NCI-H82 treated with DMSO at 0.1 percent for 48 hours (cell line): ENCODE data around the gene MIPEP.
A peak's percentile ranks its signal among the peaks of the same experiment; 100 is the strongest.

Experiments used
- DNase-seq: peaks from one replicate; lab custom pipeline; 2025; ENCODE audit not compliant: unreplicated experiment; lab: John Stamatoyannopoulos, UW

The MIPEP gene

GRCh38 chr13:23811366-23812062 is 77.7 kb downstream of the MIPEP start:
- DNase-seq, result no peak

- no peak for DNase-seq
Measured at GRCh38 chr13:23810685-23811240, 78.4 kb downstream of the MIPEP start.

GRCh38 chr13:23808803-23809202 is 80.4 kb downstream of the MIPEP start:
- no peak for DNase-seq

DNA sequence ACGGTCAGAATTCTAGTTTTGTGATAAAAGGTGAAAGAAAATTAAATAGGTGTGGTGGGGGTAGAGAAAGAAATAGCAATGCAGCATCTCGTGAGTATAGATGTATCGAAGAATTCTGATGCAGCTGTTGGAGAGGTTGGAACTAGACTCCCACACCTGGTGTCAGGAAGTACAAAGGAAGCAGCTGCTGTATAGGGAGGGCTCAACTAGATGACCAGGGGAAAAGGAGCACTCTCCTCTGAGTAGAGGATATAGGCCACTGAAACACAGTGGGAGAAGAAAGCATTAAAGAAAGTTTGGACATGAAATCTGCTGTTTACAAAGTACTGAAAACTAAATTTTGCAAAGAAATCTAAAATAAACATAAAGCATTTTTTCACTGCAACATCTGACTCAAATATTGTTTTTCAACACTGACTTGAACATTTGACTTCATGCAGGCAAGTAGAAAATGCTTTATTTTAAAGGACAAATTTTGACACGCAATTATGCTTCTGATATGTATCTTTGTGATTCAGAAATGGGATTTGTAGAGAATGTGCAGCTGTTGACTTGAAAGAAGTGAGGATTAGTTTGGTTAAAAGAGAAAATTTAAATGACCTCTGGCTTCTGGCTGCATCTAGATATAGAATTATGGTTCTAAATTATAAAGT is 82.2 kb downstream of the MIPEP start:
- no peak for DNase-seq

DNA sequence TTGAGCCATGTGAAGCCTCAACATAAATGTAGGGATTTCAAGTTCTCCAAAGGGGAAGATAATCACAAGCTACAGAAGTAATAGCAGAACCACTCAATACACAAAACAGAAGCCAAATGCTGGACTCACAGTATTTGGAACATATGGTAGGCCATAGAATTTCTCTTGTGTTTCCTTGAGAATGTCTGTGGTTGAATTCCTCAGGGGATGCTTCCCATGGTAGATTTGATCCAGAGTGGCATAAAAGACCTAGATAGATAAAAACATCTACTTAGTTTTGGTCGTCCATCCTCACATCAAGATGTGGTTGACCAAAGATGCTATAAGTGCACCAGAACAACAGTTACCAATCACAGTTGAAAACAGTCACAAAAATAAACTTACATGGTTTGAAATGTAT is 83.4 kb downstream of the MIPEP start:
- no peak for DNase-seq

DNA sequence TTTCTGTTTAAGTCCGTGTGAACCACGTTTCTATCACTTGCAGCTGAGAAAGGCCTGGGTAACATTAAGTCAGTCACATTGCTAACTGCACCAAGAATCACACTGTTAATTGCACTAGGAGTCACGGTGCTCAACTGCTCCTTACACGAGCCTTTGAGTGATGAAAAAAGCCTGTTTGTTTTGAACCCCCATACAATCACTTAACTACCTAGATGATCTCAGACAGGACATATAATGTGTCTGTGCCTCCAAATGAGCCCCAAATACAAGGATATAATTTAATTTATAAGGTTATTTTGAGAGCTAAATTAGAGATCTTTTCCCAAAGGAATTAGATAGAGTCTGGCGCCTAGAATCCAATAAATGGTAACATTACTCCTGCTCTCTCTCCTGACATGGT is 84.1 kb downstream of the MIPEP start:
- DNase-seq, result peak; percentile 53

GRCh38 chr13:23804166-23804565 is 85.0 kb downstream of the MIPEP start:
- DNase-seq, result no peak

DNA sequence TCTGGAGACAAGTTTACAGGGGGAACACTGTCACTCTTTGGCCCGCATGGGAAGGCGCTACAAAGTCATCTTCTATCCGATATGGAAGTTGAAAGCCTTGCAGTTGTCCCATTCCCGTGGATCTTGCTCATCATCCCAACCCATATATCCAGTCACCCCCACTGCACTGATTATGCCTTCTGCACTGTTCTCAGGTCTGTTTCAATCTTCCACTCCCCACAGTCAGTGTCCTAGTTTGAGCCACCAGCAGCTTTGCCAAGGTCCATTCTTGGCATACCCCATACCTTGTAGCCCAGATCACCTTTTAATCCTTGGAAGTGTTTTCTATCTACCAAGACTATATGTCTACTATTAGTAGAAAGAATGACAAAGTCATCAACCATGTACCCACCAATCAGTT is 88.1 kb downstream of the MIPEP start:
- DNase-seq, result no peak

GRCh38 chr13:23799945-23800344 is 89.3 kb downstream of the MIPEP start:
- DNase-seq, result no peak

DNA sequence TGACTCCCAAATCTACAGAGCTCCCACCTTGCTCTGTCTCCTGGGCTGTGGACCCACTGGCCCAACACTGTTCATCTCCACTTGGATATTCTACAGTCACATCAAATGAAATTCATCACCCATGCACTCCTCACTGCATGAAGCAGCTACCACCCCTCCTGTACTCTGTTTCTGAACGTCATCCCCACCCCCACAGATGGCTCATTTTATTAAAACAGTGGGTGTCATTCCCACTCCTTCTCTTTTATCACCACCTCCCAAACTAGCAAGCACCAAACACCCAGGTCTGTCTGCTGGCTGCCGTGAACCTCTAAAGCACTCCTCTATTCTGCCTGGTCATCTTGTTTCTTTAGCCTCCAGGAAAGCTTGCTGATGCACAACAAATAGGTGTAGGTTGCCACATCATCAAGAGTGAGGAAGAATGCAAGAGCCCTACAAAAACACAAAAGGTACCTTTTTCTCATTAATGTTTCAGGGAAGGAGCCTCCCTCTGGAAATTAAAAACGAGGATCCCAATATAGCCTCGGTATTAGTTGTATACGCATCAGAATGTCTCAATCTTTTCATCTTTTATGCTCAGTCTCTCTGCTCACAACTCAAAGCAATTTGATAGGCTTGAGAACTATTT is 91.8 kb downstream of the MIPEP start:
- DNase-seq, result no peak

GRCh38 chr13:23796551-23796950 is 92.6 kb downstream of the MIPEP start:
- peak; percentile 80 for DNase-seq

GRCh38 chr13:23794267-23795161 is 94.7 kb downstream of the MIPEP start:
- DNase-seq, result no peak

DNA sequence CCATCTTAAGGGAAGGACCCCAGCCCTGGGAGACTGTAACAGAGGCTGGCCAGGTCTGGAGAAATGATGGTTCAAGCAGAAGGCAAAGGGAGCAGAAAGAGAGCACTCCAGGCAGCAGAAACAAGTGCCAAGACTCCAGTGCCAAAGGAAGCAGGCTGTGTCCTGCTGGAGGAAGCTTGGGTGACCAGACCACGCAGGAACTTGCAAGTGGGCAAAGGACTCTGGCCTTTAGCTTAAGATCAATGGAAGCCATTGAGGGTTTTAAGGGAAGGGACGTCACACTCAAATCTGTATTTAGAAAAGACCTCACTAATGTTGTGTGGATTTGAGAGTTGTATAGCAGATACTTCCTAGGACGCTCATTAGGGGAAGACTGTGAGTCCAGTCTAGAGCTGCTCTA is 95.5 kb downstream of the MIPEP start:
- no peak for DNase-seq

DNA sequence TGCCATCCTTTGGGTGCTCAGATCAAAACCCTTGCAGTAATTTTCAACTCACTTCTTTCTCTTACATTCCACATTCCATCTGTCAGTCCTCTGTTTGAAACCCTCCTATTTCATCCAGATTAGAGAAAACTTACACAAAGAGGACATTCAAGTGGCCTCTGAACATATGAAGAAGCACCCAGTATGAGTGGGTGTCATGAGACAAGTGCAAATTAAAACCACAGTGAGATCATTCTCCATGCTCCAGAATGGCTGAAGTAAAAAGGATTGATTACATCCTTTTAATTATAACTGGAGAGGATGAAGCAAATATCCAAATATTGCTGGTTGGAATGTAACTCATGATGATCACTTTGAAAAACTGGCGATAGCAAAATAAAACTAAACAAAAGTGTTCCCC is 96.5 kb downstream of the MIPEP start:
- DNase-seq, result no peak

DNA sequence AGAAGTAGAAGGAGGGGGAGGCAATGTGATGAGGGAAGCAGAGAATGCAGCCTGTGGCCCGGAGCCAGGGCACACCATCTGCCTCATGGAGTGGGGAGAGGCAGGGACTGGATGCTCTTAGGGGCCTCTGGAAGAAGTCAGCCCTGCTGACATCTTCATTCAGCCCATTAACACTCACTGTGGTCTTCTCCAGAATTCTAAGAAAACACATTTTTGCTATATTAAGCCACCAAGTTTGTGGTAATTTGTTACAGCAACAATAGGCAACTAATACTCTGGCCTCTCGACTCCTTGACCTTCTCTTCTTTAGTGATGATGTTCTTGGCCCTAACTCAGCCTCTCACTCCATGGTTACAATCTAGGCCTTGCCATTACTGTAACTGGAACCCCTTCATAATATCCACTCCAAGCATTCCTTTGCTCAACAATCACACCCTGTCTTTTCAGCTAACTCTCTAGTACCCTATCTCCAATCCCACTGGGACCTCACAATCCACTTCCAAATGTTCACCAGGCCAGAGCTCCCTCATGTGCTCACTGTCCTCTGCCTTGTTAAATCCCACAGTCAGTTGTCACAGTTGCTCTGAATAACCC is 98.5 kb downstream of the MIPEP start:
- no peak for DNase-seq

- DNase-seq, result no peak
Measured at GRCh38 chr13:23789576-23790346, 99.4 kb downstream of the MIPEP start.

- DNase-seq, result no peak
Measured at GRCh38 chr13:23788459-23788858, 100.7 kb downstream of the MIPEP start.

GRCh38 chr13:23787464-23787863 is 101.7 kb downstream of the MIPEP start:
- DNase-seq, result no peak

GRCh38 chr13:23786607-23787006 is 102.6 kb downstream of the MIPEP start:
- DNase-seq, result no peak

- DNase-seq, result no peak
Measured at GRCh38 chr13:23778879-23779278, 110.3 kb downstream of the MIPEP start.
